NCI-H2171 (cell line): ENCODE results near the gene MAZ.

Experiments
- DNase-seq: peaks from one replicate; lab custom pipeline; 2025; lab: John Stamatoyannopoulos, UW

Gene MAZ

GRCh38 chr16:29809850-29810698, 3.7 kb downstream of the MAZ start:
- peak; percentile 49 for DNase-seq

GRCh38 chr16:29810699-29811169, 4.4 kb downstream of the MAZ start:
- DNase-seq = no peak

GRCh38 chr16:29811170-29811895, 5.0 kb downstream of the MAZ start:
- peak; percentile 87 for DNase-seq

- peak; percentile 60 for DNase-seq
Observed at GRCh38 chr16:29811896-29812665, 5.8 kb downstream of the MAZ start, which contains the start of gene PRRT2. Gene PRRT2, plus strand, starts transcription at chr16:29812193. Its CDS starts 862 bp downstream, at chr16:29813055.

GRCh38 chr16:29812754-29813643, 6.7 kb downstream of the MAZ start:
- DNase-seq = no peak

GRCh38 chr16:29813644-29814562, 7.6 kb downstream of the MAZ start:
- DNase-seq = no peak

GRCh38 chr16:29814592-29814991, 8.3 kb downstream of the MAZ start:
- DNase-seq = no peak

- DNase-seq = peak; percentile 91
Observed at GRCh38 chr16:29815032-29815721, 8.8 kb downstream of the MAZ start.

- peak; percentile 97 for DNase-seq
Observed at GRCh38 chr16:29815793-29816693, 9.7 kb downstream of the MAZ start, which contains the start of gene PAGR1. Gene PAGR1, plus strand, starts transcription at chr16:29816152. Its CDS starts 374 bp downstream, at chr16:29816526.

- peak; percentile 55 for DNase-seq
Observed at GRCh38 chr16:29816694-29817441, 10.5 kb downstream of the MAZ start.

- no peak for DNase-seq
Observed at GRCh38 chr16:29818082-29818481, 11.8 kb downstream of the MAZ start.

GRCh38 chr16:29819506-29819905, 13.2 kb downstream of the MAZ start:
- no peak for DNase-seq

- DNase-seq = peak; percentile 81
Observed at GRCh38 chr16:29820271-29820701, 14.0 kb downstream of the MAZ start, which contains the start of gene MVP. Gene MVP, plus strand, starts transcription at chr16:29820462. Its CDS starts 10,088 bp downstream, at chr16:29830550.

- DNase-seq = peak; percentile 8
Observed at GRCh38 chr16:29820730-29821642, 14.7 kb downstream of the MAZ start.

GRCh38 chr16:29821643-29822115, 15.3 kb downstream of the MAZ start:
- DNase-seq = no peak

GRCh38 chr16:29824589-29825144, 18.3 kb downstream of the MAZ start:
- DNase-seq = no peak
